Glutamatergic neuron (in vitro differentiated cells): ENCODE results near the gene SH3YL1. TPM values are rescaled to one million over a fixed set of nuclear protein-coding genes. Genes with fewer than 3 reads are reported as not detected.

Experiments used
- DNase-seq: peaks from one replicate; pipeline ENCODE4 v3.0.0; 2022
- H3K27ac Mint-ChIP-seq: one replicate; pipeline ENCODE4 v1.8.0; 2020; ENCODE audit warnings: mild to moderate bottlenecking, mixed read lengths, inconsistent platforms; ENCODE audit not compliant: unreplicated experiment
- H3K27me3 Mint-ChIP-seq: one replicate; pipeline ENCODE4 v1.8.0; 2020; ENCODE audit warnings: mild to moderate bottlenecking, moderate library complexity, mixed read lengths, inconsistent platforms; ENCODE audit not compliant: unreplicated experiment
- H3K36me3 Mint-ChIP-seq: one replicate; pipeline ENCODE4 v1.8.0; 2020; ENCODE audit warnings: mild to moderate bottlenecking, mixed read lengths, inconsistent platforms; ENCODE audit not compliant: unreplicated experiment
- H3K4me1 Mint-ChIP-seq: one replicate; pipeline ENCODE4 v1.8.0; 2020; ENCODE audit warnings: mild to moderate bottlenecking, low read depth, mixed read lengths, inconsistent platforms; ENCODE audit not compliant: unreplicated experiment
- H3K4me3 Mint-ChIP-seq: one replicate; pipeline ENCODE4 v1.8.0; 2020; ENCODE audit warnings: mild to moderate bottlenecking, mixed read lengths, inconsistent platforms; ENCODE audit not compliant: unreplicated experiment
- H3K9me3 Mint-ChIP-seq: one replicate; pipeline ENCODE4 v1.8.0; 2020; ENCODE audit warnings: mild to moderate bottlenecking, moderate library complexity, mixed read lengths, inconsistent platforms; ENCODE audit not compliant: unreplicated experiment
- total RNA-seq: library from RNA; stranded (reverse); fragmentation: NEBNext Ultra II Directional; extraction: Animal tissue kit (Norgen Biotek cat#: 25700); gene quantifications from one replicate; pipeline ENCODE4 v1.2.1, GENCODE V29; 2021; ENCODE audit not compliant: unreplicated experiment
- TF ChIP-seq, protein P1 (sequence below): fragments of 200-600 bp; sonication (generic); IDR thresholded peaks from one replicate; pipeline ENCODE4 v1.5.0; 2021; ENCODE audit not compliant: partially characterized antibody, unreplicated experiment

Gene SH3YL1
- total RNA-seq, 1 donor from 2014 or later = 21.4 TPM

DNA sequence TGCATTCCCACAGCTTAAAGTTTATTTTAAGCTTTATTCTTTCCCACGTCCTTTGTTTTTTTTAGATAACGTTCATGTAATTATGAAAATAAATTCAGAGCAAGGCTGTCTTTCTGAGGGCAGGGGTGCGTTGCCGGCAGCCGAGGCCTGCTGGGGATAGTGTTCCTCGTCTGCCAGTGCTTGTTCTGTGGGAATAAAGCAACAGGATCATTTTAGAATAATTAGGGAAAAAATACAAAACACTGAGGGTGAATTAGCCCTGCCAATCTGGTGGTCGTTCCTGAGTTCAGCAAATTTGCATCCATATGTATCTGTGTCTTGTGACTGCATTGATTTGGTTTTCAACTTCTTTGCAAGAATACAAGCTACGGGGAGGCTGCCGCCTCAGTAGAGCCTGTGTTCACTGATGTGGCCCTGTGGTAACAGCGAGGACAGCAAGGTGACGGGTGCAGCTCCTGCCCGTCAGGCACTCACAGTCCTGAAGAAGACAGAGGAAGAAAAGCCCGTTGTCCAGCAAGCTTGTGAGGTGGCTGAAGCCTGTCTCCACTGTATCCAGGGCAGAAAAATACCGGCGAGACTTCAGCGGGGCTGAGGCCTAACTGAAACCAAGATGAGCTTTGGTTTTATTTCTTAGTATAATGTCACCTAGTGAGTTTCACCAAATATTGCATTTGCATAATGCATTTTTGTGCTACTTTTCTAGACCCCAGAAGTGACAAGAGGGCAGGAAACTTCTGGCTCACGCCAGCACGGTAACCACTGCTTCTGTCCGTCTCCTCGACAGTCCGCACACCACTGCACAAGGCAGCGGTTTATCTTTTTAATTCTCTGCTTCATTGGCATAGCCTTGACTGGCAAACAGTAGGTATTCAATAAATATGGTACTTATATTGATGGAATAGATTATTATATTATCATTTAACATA is 64.5 kb downstream of the SH3YL1 start:
- no peaks in the 10 kb centered on the region for H3K27me3 Mint-ChIP-seq
- H3K27ac Mint-ChIP-seq = no peak overlapping the region
- H3K9me3 Mint-ChIP-seq = no peaks in the 10 kb centered on the region
- TF ChIP-seq, protein P1, sequence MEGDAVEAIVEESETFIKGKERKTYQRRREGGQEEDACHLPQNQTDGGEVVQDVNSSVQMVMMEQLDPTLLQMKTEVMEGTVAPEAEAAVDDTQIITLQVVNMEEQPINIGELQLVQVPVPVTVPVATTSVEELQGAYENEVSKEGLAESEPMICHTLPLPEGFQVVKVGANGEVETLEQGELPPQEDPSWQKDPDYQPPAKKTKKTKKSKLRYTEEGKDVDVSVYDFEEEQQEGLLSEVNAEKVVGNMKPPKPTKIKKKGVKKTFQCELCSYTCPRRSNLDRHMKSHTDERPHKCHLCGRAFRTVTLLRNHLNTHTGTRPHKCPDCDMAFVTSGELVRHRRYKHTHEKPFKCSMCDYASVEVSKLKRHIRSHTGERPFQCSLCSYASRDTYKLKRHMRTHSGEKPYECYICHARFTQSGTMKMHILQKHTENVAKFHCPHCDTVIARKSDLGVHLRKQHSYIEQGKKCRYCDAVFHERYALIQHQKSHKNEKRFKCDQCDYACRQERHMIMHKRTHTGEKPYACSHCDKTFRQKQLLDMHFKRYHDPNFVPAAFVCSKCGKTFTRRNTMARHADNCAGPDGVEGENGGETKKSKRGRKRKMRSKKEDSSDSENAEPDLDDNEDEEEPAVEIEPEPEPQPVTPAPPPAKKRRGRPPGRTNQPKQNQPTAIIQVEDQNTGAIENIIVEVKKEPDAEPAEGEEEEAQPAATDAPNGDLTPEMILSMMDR = no peak
- no peak for DNase-seq
- H3K4me1 Mint-ChIP-seq = no peaks in the 10 kb centered on the region
- H3K36me3 Mint-ChIP-seq = no peaks in the 10 kb centered on the region
- H3K4me3 Mint-ChIP-seq = no peak overlapping the region

DNA sequence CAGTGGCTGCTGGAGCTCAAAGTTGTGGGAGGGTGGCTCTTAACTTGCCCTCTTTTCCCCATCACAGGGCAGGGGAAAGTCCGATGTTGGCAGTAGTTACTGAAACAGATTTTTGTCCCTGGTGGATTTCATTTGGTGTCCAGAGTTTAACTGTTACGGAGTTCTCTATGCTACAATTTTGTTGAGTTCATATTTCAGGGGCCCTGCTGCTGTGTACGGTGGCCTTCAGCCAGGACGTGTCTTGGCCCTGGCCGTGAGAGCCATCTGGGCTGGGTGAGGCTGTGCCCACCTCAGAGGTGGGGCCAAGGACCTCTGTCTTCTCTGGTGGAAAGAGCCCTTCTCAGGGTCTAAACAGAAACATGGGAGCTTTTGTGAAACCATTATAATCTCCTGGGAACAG is 67.4 kb downstream of the SH3YL1 start:
- Mint-ChIP-seq H3K27me3 (no peaks in the 10 kb centered on the region), H3K27ac (no peak overlapping the region), H3K36me3 (no peaks in the 10 kb centered on the region), H3K4me3 (no peak overlapping the region), H3K9me3 (no peaks in the 10 kb centered on the region), H3K4me1 (no peaks in the 10 kb centered on the region)
- TF ChIP-seq, protein P1 = no peak
- no peak for DNase-seq

GRCh38 chr2:195932-196331 is 67.9 kb downstream of the SH3YL1 start:
- no peaks in the 10 kb centered on the region for H3K36me3 Mint-ChIP-seq
- DNase-seq = no peak
- H3K9me3 Mint-ChIP-seq = no peaks in the 10 kb centered on the region
- no peaks in the 10 kb centered on the region for H3K4me1 Mint-ChIP-seq
- TF ChIP-seq, protein P1 = no peak
- no peak overlapping the region for H3K4me3 Mint-ChIP-seq
- H3K27ac Mint-ChIP-seq = no peak overlapping the region
- no peaks in the 10 kb centered on the region for H3K27me3 Mint-ChIP-seq

GRCh38 chr2:193141-193671 is 70.6 kb downstream of the SH3YL1 start:
- no peaks in the 10 kb centered on the region for H3K27me3 Mint-ChIP-seq
- TF ChIP-seq, protein P1 = no peak
- no peak for DNase-seq
- H3K4me1 Mint-ChIP-seq = no peaks in the 10 kb centered on the region
- no peak overlapping the region for H3K27ac Mint-ChIP-seq
- peaks cover 2% of the 10 kb centered on the region for H3K9me3 Mint-ChIP-seq
- H3K4me3 Mint-ChIP-seq = no peak overlapping the region
- H3K36me3 Mint-ChIP-seq = peaks cover 4% of the 10 kb centered on the region
